ENCODE results near the gene PLAC8. TPM values are rescaled to one million over a fixed set of nuclear protein-coding genes. Genes with fewer than 3 reads are reported as not detected.

Gene PLAC8
- total and polyA plus RNA-seq, 2 of the 8 experiments (the other 6 are each of a cell fraction or from before 2014, with no cell fraction given) = 0.98 to 1.1 TPM

DNA sequence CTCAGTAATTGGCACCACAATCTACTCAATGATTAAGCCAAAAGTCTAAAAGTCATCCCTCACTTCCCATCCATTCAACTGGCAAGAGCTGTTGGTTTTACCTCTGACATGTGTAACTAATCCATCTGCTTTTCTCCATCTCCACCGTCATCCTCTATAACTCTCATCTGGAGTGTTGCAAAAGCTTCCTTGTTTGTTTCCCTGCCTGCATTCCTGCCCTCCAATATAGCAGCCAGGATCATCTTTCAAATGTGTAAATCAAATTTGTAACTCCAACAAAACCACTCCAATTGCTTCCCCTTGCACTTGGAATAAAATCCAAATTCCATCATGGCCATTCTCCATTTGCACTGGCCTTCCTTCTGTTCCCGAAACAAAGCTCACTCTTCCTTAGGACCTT lies 4.3 kb upstream of the PLAC8 start (continued):
- no peak for TF ChIP-seq KDM5A (IDR thresholded peaks at IDR 0.05; ENCODE audit: low read length)
